Esophagus muscularis mucosa (tissue), 3 donors: ENCODE measurements around the gene GALNTL6.

Source experiments
- POLR2A ChIP-seq: fragments of 450-650 bp; IDR thresholded peaks from one replicate; pipeline ENCODE4 v1.6.1; 2017; ENCODE audit warnings: antibody characterized with exemption, moderate library complexity, mild to moderate bottlenecking, low read depth
- TF ChIP-seq, protein P1 (sequence below), 3 experiments: fragments of 200-600 bp in 2 of 3; fragments of 450-650 bp in 1 of 3; sonication (generic) in 2 of 3; IDR thresholded peaks; one replicate each; pipeline ENCODE4 v1.5.1; 2017 to 2019; ENCODE audit warnings: antibody characterized with exemption in 3 of 3, mild to moderate bottlenecking in 2 of 3, moderate library complexity in 1 of 3

DNA sequence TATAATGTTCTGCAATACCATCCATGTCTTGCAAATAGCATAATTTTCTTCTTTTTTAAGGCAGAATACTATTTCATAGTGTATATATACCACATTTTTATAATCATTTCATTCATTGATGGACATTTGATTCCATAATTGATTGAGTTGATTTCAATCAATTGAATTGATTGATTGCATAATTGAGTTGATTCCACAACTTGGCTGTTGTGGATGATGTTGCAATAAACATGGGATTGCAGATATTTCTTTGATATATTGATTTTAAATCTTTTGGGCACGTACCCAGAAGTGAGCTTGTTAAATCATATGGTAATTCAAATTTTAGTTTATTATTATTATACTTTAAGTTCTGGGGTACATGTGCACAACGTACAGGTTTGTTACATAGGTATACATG is 232.8 kb downstream of the GALNTL6 start:
- TF ChIP-seq, protein P1, sequence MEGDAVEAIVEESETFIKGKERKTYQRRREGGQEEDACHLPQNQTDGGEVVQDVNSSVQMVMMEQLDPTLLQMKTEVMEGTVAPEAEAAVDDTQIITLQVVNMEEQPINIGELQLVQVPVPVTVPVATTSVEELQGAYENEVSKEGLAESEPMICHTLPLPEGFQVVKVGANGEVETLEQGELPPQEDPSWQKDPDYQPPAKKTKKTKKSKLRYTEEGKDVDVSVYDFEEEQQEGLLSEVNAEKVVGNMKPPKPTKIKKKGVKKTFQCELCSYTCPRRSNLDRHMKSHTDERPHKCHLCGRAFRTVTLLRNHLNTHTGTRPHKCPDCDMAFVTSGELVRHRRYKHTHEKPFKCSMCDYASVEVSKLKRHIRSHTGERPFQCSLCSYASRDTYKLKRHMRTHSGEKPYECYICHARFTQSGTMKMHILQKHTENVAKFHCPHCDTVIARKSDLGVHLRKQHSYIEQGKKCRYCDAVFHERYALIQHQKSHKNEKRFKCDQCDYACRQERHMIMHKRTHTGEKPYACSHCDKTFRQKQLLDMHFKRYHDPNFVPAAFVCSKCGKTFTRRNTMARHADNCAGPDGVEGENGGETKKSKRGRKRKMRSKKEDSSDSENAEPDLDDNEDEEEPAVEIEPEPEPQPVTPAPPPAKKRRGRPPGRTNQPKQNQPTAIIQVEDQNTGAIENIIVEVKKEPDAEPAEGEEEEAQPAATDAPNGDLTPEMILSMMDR (IDR thresholded peaks at IDR 0.05): no peak
- no peak for TF ChIP-seq POLR2A
